Cardiac muscle cell (in vitro differentiated cells and primary cell): ENCODE results near the gene SLC66A2. TPM values are rescaled to one million over a fixed set of nuclear protein-coding genes. Genes with fewer than 3 reads are reported as not detected.

Source experiments
- DNase-seq, 2 donors: peaks; one replicate each; pipeline versions ENCODE4 v3.0.0 to v3.0.0-alpha.2; 2010 to 2017; ENCODE audit warnings: low read depth in 1 of 2, low spot score in 1 of 2
- H3K27ac ChIP-seq: fragments of 200-600 bp; sonication (generic); 2 replicates; pipeline ENCODE4 v1.5.1; 2016
- H3K27me3 ChIP-seq: fragments of 200-600 bp; sonication (generic); 2 replicates; pipeline ENCODE4 v1.6.0; 2016; ENCODE audit warnings: control low read depth
- H3K36me3 ChIP-seq: fragments of 200-600 bp; sonication (generic); 2 replicates; pipeline ENCODE4 v1.5.1; 2016; ENCODE audit warnings: control low read depth
- H3K4me1 ChIP-seq: fragments of 200-600 bp; sonication (generic); 2 replicates; pipeline ENCODE4 v1.8.1; 2017; ENCODE audit warnings: low read depth, mild to moderate bottlenecking, mixed run types
- H3K4me3 ChIP-seq: fragments of 200-600 bp; sonication (generic); 2 replicates; pipeline ENCODE4 v1.5.1; 2016; ENCODE audit warnings: mild to moderate bottlenecking
- H3K9me3 ChIP-seq: fragments of 200-600 bp; sonication (generic); 2 replicates; pipeline ENCODE4 v1.5.1; 2017; ENCODE audit warnings: low read depth, mild to moderate bottlenecking, control low read depth
- CTCF ChIP-seq: IDR thresholded peaks from 2 replicates; pipeline ENCODE4 v1.5.1; 2012; ENCODE audit warnings: low read depth, mild to moderate bottlenecking, low read length
- polyA plus RNA-seq: library from polyadenylated mRNA; unstranded; fragments of >200 nt; fragmentation: Nextera tagmentation; extraction: Ambion mirVana; gene quantifications from 2 replicates; pipeline ENCODE4 v1.2.1, GENCODE V29; 2016
- total RNA-seq: library from RNA; depleted of rRNA; stranded (reverse); fragments of >200 nt; gene quantifications from 2 replicates; pipeline ENCODE4 v1.2.3, GENCODE V29; 2016

SLC66A2 gene
- total and polyA plus RNA-seq, 2 experiments from 2014 or later, result 36.4 to 43.9 TPM

DNA sequence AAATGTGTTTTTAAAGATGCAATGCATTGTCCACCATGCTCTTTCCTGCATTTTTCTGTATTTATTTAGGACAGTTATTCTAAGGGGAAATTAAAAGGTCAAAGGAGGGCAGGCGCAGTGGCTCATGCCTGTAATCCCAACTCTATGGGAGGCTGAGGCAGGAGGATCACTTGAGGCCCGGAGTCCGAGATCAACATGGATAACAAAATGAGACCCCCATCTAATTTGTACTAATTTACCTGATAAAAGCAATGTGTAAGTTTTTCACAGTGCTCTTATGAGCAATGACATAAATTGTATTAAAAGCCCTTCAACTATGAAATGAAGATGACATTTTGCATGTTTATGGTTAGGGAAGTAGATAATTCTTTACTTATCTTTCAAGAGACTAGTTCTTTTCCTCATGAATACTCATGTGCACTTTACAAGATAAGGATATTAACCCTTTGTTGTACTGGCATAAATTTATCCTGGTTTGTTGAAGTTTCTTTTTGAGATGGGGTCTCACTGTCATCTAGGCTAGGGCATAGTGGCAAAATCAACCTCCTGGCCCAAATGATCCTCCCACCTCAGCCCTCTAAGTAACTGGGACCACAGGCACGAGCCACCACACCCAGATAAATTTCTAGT is 22.7 kb upstream of the SLC66A2 start:
- no peak for DNase-seq
- TF ChIP-seq CTCF, result no peak
- no peaks in the 10 kb centered on the region for H3K27me3 ChIP-seq

DNA sequence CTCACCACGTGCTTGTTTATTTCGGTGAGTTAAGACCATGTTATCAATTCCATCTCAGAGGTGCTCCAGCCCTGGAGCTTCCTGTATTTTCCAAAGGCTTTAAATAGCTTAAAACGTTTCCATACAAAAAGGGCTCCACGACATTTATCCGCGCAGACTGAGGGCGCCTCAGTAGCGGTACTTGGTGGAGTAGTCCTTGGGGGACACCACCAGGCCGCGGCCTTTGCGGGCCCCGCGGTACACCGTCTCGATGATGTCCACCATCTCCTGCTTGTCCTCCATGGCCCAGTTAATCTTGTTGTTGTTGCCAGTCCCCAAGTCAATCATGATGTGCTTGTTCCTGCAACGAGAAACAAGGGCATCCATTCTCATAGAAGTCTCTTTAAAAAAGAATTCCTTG is 22.1 kb upstream of the SLC66A2 start:
- H3K27ac ChIP-seq, result no peak overlapping the region
- H3K9me3 ChIP-seq, result no peaks in the 10 kb centered on the region
- no peaks in the 10 kb centered on the region for H3K4me1 ChIP-seq
- no peak for DNase-seq
- TF ChIP-seq CTCF, result no peak
- H3K27me3 ChIP-seq, result no peaks in the 10 kb centered on the region
- H3K4me3 ChIP-seq, result no peak overlapping the region
- H3K36me3 ChIP-seq, result peaks cover 19% of the 10 kb centered on the region

More for the DNA sequence above, 22.7 kb upstream of the SLC66A2 start:
- no peaks in the 10 kb centered on the region for H3K4me1 ChIP-seq
- H3K36me3 ChIP-seq, result peaks cover 19% of the 10 kb centered on the region
- H3K4me3 ChIP-seq, result no peak overlapping the region
- H3K9me3 ChIP-seq, result no peaks in the 10 kb centered on the region
- H3K27ac ChIP-seq, result no peak overlapping the region

DNA sequence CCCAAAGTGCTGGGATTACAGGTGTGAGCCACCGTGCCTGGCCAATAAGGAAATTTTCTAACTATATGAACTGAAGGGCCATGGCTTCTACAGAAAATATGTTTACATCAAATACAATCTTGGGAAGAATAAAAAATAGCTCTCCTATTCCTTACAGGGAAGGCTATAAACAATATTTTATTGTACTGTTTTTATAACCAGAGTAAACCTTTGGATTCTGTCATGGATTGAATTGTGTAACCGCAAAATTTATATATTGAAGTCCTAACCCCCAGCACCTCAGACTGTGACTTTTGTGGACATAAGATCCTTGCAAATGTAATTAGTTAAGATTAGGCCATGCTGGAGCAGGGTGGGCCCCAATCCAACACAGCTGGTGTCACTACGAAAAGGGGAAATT is 21.3 kb upstream of the SLC66A2 start:
- Histone ChIP-seq H3K27me3 (no peaks in the 10 kb centered on the region), H3K9me3 (no peaks in the 10 kb centered on the region), H3K4me3 (no peak overlapping the region), H3K36me3 (peaks cover 19% of the 10 kb centered on the region), H3K4me1 (no peaks in the 10 kb centered on the region), H3K27ac (no peak overlapping the region)
- no peak for DNase-seq
- TF ChIP-seq CTCF, result no peak

GRCh38 chr18:79971986-79972385 is 20.5 kb upstream of the SLC66A2 start:
- Histone ChIP-seq H3K36me3 (peaks cover 19% of the 10 kb centered on the region), H3K9me3 (no peaks in the 10 kb centered on the region), H3K27me3 (no peaks in the 10 kb centered on the region), H3K4me3 (no peak overlapping the region), H3K27ac (no peak overlapping the region), H3K4me1 (no peaks in the 10 kb centered on the region)
- no peak for DNase-seq
- no peak for TF ChIP-seq CTCF

DNA sequence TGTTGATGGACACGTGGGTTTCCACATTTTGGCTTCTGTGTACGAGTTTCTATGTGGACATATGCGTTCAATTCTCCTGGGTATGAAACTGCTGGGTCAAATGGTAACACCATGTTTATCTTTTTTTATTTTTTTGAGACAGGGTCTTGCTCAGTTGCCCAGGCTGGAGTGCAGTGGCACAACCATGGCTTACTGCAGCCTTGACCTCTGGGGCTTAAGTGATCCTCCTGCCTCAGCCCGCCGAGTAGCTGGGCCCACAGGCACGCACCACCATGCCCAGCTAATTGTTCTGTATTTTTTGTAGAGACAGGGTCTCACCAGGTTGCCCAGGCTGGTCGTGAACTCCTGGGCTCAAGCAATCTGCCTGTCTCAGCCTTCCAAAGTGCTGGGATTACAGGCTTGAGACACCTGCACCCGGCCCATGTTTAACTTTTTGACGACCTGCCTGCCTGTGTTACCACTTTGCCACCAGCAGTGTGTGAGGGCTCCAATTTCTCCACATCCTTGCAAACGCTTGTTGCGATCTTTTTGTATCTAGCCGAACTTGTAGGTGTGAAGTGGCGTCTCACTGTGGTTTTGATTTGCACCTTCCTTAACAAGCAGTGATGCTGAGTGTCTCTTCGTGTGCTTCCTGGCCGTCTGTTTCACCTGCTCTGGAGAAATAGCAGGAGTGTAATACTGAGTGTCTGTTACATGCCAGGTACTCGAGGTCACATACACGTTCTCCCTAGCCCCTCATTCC is 19.9 kb upstream of the SLC66A2 start:
- Histone ChIP-seq H3K27me3 (no peaks in the 10 kb centered on the region), H3K4me1 (no peaks in the 10 kb centered on the region), H3K36me3 (peaks cover 19% of the 10 kb centered on the region), H3K27ac (no peak overlapping the region), H3K4me3 (no peak overlapping the region), H3K9me3 (no peaks in the 10 kb centered on the region)
- DNase-seq, result no peak
- TF ChIP-seq CTCF, result no peak
